ENCODE results near the gene AHSA1.
"Not testable (repeated sequence)": the region's sequence is repeated elsewhere in the genome, so short reads cannot be mapped to it uniquely, and the experiment has no call there.

AHSA1 gene

DNA sequence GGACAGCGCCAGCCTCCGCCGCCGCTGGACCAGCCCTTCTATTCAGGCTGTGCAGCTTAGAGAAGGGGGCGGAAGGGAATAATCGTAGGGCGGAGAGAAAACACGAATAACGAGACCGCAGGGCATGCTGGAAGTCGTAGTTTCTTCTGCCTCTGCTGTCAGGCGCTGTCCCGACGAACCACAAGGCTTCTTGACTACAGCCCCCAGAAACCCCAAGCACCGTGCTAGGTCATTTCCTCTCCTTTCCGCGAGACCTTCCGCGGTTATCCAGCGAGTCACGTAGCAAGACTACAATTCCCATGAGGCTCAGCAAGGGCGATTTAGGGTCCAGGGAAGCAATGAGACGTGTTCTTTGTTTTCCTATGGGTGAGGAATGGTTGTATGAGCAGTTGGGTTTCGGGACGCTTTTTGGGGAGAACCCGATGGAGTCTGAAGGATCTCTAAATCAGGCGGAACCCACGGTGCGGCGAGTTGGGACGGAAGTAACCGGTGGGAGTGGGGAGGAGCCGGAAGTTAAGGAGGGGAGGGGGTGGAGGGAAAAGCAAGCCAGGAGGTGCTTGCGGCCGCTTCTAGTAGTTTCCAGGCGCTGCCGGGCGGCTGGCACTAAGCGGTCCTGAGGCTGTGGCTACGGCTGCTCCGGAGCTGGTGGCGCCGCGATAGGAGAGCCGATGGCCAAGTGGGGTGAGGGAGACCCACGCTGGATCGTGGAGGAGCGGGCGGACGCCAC is at the start of gene AHSA1, which contains the start of gene VIPAS39:
AHSA1 (plus strand) TSS at position 572 of the 727 bp plus-strand sequence; CDS start at position 669, 97 bp downstream.
VIPAS39 (minus strand) TSS at position 80 of the 727 bp plus-strand sequence. CDS start 3,499 bp downstream, outside the sequence.
- peak; percentile 98 for DNase-seq (ENCODE audit: low spot score)

DNA sequence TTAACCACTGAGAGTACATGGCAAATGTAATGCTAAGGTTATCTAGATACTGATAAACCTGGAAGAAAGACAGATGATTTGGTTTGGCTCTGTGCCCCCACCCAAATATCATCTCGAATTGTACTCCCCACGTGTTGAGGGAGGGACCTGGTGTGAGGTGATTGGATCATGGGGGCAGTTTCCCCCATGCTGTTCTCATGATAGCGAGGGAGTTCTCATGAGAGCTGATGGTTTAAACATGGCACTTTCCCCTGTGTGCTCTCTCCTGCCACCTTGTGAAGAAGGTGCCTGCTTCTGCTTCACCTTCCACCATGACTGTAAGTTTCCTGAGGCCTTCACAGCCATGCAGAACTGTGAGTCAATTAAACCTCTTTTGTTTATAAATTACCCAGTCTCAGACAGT is 48.8 kb upstream of the AHSA1 start:
- no peak for DNase-seq (ENCODE audit: low spot score)

DNA sequence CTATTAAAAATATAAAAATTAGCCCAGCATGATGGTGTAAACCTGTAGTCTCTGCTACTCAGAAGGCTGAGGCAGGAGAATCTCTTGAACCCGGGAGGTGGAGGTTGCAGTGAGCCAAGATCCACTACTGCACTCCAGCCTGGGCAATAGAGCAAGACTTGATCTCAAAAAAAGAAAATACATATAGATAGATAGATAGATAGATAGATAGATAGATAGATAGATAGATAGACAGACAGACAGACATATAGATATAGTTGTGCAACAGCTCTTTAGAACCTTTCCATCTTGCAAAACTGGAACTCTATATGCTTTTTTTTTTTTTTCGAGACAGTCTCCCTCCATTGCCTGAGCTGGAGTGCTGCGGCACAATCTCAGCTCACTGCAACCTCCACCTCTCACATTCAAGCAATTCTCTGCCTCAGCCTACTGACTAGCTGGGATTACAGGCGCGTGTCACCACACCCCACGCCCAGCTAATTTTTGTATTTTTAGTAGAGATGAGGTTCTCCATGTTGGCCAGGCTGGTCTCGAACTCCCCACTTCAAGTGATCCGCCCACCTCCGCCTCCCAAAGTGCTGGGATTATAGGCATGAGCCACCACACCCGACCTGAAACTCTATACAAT is 42.4 kb upstream of the AHSA1 start:
- not testable (repeated sequence) for DNase-seq (ENCODE audit: low spot score)

DNA sequence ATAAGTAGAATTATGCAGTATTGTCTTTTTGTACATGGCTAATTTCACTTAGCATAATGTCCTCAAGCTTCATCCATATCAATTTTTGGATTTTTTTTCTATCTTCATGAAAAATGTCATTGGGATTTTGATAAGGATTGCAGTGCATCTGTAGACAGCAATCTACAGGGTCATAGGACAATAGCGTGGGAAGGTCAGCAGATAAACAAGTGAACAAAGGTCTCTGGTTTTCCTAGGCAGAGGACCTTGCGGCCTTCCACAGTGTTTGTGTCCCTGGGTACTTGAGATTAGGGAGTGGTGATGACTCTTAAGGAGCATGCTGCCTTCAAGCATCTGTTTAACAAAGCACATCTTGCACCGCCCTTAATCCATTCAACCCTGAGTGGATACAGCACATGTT is 41.8 kb upstream of the AHSA1 start:
- DNase-seq (ENCODE audit: low spot score) = not testable (repeated sequence)

DNA sequence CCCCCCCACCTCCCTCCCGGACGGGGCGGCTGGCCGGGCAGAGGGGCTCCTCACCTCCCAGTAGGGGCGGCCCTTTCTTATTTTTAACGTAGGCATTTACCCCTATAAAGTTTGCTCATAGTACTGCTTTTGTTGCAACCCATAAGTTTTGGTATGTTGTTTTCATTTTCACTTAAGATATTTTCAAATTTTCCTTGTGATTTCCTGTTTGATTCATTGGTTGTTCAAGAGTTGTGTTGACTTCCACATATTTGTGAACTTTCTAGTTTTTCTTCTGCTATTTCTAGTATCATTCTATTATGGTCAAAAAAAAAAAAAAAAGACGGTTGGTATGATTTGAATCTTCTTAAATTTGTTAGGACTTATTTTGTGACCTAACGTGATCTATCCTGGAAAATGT is 41.1 kb upstream of the AHSA1 start:
- no peak for DNase-seq (ENCODE audit: low spot score)

DNA sequence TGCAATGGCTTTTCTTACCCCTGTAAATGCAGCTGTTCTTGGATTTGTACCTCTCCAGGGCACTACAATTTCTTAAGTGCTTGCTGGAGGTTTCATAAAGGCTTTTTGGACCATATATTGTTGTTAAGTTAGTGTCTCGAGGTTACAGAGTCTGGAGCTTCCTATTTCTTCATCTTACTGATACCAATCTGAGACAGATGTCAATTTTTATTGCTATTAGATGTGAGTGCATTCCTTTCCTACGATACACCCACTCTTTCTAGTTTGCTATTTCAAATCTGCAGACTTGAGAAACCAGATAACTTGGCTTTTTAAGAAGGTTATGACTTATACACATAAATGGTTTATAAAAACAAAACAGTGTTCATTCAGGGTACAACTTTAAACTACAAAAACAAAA is 36.7 kb upstream of the AHSA1 start:
- no peak for DNase-seq (ENCODE audit: low spot score)

DNA sequence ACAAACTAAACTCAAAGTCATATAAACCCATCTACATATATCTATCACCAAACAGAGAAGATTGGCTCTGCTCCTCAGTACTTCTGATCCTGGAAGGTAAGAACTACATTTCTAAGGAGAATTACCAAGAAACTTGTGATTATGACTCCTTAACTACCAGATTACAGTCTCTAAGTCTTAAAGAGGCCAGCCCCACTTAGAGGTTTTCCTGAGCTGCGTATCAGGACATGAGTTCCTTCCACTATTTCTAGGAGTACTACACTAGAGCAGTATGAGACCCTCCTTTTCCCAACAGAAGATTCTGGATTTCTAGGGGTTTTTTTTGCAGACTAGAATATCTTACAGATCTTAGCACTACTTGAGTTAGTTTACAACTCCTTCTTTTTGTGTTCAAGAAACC is 34.5 kb upstream of the AHSA1 start, which contains the start of gene NOXRED1:
NOXRED1 (minus strand) TSS at position 101 of the 400 bp plus-strand sequence. CDS start 634 bp downstream, outside the sequence.
- DNase-seq (ENCODE audit: low spot score) = no peak

DNA sequence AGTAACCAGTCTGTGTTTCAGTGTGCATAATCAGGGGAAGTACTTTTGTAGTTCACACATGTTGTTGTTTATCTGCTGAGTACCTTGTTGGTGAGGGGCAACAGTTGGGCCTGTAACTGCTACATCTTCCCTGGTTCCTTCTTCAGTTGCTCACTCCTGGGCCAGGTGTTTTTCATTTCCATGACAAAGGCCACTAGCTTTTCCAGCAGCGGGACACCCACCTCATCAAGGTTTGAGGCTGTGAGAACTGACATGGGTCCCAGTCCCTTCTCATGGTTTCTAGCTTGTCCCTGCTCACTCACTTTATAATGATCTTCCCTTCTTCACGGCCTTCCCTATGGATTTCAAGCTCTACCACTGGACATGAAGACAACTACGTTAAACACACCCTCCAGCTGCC is 33.0 kb upstream of the AHSA1 start:
- DNase-seq (ENCODE audit: low spot score) = no peak

DNA sequence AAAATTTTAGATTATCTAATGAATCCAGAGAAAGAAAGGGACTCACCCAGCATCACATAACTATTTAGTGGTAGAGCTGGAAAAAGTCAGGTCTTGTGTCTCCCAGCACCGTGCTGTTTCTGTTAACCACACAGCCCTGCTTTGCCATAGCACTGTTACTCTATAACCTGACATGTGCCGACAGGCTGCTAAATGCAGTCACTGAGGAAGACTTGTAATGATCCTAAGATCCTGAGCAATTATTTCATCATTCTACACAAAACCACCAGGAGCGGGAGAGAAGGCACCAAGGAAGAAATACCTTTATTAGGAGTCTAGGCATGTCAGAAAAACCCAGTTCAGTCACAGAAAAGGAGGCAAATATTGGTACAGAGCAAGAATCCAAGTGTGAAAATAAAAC is 31.5 kb upstream of the AHSA1 start:
- DNase-seq (ENCODE audit: low spot score) = no peak

DNA sequence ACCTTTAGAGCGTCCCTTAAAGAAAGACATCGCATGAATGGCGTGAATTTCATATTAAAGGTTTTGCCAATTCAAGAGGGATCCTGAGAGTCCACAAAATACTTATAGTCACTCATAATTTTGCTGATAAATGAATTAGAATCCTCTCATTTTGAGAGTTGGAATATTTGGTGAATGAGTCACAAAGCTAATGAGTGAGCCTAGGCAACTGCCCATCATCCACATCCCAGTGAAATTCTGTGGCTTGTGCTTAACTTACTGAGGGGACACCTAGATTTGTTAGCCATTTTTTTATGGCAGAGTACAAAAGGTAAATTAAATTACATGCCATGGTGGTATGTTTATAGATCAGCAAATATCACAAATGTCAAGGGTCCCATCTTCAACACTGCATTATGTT is 21.9 kb upstream of the AHSA1 start:
- DNase-seq (ENCODE audit: low spot score) = no peak

DNA sequence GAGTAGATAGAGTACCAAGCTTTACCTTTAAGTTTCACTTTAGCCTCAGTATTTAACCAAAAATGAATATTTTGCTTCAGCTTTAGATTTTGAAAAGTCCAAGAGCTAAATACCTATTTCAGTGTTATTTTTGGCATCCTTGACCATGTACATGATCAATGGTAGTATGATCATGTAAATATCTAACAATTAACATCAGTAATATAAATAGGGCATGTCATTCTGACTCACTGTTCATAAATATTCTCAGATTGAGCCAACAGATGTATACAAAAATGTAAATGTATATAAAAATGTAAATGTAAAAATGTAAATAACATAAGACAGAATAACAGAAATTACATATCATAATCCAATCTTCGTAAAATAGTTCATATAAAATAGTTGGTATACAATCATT is 19.3 kb upstream of the AHSA1 start:
- DNase-seq (ENCODE audit: low spot score) = no peak

DNA sequence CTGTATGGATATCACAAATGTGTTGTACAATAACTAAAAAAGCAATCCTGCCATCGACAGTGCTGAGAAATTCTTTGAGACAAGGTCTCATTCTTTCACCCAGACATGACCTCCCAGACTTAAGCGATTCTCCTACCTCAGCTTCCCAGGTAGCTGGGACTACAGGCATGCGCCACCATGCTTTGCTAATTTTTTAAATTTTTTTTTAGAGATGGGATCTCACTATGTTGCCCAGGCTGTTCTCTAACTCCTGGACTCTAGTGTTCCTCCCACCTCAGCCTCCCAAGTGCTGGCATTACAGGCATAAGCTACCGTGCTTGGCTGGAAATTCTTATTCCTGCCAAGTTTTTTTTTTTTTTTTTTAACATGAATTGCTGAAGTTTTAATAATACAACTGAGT is 18.0 kb upstream of the AHSA1 start:
- no peak for DNase-seq (ENCODE audit: low spot score)

DNA sequence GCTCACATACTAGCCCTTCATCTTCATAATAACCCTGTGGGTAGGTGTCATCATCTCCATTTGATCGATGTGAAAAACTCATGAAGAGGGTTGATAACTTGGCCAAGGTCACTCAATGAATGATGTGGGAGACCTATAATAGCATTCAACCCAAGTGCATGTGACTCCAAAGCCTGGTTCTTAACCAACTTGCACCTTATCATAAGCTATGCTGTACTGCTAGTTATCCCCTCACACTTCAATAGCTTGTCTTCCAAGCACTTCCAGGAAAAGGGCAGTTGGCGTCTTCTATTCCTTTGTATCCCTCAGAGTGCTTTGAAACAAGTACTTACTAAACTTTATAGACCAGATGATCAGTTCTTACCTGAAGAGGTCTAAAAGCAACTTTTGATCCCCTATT is 15.7 kb upstream of the AHSA1 start:
- DNase-seq (ENCODE audit: low spot score) = no peak

DNA sequence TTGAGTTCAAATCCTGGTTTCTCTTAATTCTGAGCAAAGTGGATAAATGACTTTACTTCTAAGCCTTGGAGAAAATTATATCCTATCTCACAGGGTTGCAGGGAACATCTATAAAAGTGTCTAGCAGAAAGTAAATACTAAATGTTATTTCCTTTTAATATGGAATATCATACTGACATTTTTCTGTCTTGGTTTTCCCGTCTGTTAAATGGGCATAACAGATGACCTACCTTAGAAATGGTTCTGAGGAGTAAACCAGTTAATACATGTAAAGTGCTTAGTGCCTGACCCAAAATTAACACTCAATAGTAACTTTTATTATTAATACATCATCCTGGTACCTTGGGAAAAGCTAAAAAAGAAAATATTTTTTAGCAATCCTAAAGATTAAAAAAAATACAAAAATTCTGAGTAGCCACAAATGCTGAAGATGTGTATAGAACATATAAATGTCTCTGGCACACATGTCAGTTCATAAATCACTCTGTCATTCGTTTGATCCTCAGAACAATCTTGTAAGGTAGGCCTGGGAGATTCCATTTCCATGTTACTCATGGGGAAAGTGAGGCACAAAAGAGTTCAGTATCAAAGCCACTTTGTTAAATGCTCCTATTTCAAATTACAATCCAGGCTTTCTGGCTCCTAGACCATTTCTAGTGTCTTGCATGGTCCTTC is 1.8 kb upstream of the AHSA1 start:
- no peak for DNase-seq (ENCODE audit: low spot score)

DNA sequence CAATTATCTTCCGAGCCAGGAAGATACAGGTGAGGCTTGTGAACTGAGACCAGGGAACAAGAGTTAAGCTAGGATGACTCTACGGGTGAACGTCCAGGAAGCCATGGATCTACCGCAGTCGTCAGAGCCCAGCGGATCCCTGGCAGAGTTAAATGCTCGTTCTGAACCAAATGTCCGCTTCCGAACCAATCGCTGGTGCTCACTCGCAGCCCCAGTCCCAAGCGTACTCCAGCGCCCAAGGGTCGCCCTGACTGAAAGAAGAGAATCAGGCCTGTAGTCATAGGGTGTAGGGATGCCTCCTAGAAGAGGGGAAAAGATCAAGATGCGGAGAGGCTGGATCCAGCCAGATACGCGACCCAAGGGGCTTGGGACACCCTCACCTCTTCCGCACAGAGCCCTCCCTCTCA is 775 bp upstream of the AHSA1 start:
- peak; percentile 2 for DNase-seq (ENCODE audit: low spot score)

DNA sequence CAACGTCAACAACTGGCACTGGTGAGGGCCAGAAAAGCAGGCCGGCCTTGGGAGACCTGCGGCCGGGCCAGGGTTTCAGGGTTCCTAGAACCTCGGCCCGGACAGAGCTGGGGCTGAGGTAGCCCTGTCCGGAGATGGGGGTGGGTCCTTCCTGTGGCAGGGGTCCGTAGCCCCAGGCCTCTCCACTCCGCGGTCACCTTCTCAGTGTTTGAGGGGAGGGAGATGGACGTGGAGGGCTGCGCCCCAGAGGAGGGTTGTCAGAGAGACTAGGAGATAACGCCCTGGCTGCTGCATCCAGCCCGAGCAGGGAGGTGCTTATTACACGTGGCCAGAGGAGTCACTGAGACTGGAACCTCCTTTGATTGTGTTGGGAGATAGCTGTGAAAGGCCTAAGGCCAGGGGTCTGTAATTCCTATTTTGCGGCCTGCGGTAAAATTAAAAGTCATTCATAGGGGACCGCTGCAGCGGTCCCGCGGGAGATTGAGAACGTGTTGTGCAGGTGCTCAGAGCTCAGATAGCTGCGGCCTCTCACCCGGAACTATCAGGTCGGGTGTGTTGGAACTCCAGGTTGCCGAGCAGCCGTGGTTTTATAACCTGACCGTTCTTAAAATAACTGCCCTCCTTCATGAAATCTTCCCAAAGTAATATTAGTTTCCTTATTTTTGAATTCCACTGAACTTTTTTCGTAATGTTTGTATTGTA is 507 bp downstream of the AHSA1 start:
- DNase-seq (ENCODE audit: low spot score) = peak; percentile 34

DNA sequence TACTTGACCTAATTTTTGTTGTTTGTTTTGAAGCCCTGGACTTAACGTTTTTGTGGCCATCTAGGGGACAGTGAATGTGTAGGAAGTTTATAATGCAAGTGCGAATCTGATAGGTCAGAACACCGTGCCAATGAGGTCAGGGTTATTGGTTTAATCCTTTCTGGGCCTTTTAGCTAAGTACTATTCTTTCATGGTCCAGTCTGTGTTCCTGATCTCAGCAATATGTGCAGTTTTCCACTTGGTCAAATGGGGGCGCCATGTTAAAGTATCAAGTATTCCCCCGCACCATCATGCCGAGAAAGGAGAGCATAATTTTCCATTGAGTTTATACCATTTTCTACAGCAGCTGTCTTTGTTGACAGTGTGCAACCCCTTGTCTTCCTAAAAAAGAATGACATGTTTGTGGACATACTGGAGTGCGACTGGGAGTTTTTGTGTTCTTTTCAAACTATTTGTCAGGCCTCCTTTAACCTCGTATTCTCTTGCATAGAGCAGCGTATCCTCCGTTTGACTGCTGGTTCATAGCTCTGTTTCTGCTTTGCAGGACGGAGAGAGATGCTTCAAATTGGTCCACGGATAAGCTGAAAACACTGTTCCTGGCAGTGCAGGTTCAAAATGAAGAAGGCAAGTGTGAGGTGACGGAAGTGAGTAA is 1.3 kb downstream of the AHSA1 start:
- peak; percentile 37 for DNase-seq (ENCODE audit: low spot score)

DNA sequence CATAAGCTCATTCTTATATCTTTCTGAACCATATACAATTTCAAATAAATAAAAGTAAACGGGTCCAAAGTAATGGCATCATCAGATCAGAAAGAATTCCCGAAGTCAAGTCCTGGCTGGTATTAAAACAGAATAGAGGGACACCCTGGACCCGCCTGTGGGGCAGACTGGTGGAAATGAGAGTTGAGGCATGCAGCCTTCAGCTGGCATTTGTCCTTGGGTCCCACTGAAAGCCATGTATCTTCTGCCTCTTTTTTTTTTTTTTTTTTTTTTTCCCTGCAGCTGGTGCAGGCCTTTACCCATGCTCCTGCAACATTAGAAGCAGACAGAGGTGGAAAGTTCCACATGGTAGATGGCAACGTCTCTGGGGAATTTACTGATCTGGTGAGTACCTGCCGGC is 9.9 kb downstream of the AHSA1 start:
- DNase-seq (ENCODE audit: low spot score) = no peak

DNA sequence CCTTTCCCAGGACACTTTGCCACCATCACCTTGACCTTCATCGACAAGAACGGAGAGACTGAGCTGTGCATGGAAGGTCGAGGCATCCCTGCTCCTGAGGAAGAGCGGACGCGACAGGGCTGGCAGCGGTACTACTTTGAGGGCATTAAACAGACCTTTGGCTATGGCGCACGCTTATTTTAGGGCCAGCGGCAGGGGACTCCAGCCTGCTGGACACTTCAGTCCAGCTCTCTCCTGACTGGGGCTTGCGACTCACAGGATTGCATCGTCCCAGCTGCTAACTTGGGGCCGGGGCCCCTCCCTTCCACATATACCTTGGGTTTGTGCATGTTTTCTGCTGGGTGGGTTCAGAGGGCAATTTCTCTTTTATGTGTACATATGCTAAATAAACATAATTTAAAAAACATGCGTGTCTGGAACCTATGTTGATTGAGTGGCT is 11.2 kb downstream of the AHSA1 start:
- no peak for DNase-seq (ENCODE audit: low spot score)

DNA sequence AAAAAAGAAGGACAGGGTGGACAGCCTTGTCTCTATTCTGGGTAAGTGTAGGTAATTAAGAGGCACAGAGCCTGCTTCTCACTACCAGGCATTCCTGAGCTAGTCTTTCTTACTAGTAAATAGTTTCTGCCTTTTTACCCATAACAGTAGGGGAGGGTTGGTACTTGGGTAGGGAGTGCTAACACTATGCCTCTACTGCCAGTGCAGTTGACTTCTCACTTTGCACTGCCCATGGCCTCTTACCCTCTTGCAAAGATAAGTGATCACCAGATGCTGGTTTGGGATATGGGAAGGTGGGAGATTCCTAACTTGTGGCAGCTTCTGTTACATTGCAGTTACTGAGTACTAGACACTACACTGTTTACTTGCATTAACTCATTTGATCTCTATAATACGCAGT is 11.6 kb downstream of the AHSA1 start:
- DNase-seq (ENCODE audit: low spot score) = no peak

DNA sequence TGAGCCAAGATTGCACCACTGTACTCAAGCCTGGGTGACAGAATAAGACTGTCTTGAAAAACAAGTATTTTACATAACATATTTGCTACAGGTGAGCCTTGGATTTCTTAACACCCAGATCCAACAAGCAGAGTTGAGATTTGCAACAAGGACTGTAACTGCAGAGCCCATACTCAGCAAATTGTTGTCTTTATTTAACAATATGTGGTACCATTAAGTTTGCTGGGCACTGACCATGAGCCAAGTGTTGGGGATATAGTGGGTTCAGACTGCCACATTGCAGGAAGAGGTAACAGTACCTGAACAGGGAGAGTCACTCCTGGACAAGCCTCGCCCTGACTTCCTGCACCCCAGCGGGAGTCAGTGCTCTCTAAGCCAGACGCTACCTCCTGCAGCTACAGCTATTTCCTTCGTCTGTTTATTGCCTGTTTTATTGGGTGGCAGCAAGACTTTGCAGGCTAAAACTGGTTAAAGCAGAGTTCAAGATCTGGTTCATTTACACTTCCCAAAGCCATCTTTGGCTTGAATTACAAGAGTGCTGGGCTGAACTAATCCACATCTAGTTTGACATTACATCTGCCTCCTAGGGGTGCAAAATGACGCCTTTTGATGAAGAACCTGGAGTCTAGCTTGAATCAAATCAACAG is 12.5 kb downstream of the AHSA1 start:
- DNase-seq (ENCODE audit: low spot score) = peak; percentile 58
